PC-3 (cell line): ENCODE measurements around the gene ZNF689. TPM values are rescaled to one million over a fixed set of nuclear protein-coding genes. Genes with fewer than 3 reads are reported as not detected.

Source experiments
- ATAC-seq: fragments of 200-7000 bp; cut with Tn5 transposase; 2 replicates; pipeline ENCODE4 v1.9.1; 2020; ENCODE audit warnings: mild to moderate bottlenecking, moderate library complexity
- BruUV-seq: library from RNA; stranded (reverse); fragments of 400-500 nt; replicated peaks from 2 replicates; lab custom pipeline; 2021; lab: Mats Ljungman, UMichigan
- CTCF ChIA-PET: fragments of 300-600 bp; sonication (Branson Sonifier 250); formaldehyde crosslinking; loops from one replicate; lab custom pipeline; 2022; ENCODE audit warnings: antibody characterized with exemption; lab: Charles Lee
- POLR2A ChIA-PET: fragments of 300-600 bp; sonication (Branson Sonifier 250); formaldehyde crosslinking; loops from one replicate; lab custom pipeline; 2022; ENCODE audit warnings: antibody characterized with exemption; ENCODE audit not compliant: unreplicated experiment; lab: Charles Lee
- DNase-seq: peaks from one replicate; pipeline ENCODE4 v3.0.0-alpha.2; 2015
- H2AFZ ChIP-seq: fragments of 300-600 bp; sonication (generic); 2 replicates; pipeline ENCODE4 v1.6.0; 2016; ENCODE audit warnings: antibody characterized with exemption, low read length
- H3F3A ChIP-seq: fragments of 300-600 bp; sonication (generic); one replicate; pipeline ENCODE4 v1.6.0; 2017; ENCODE audit warnings: antibody characterized with exemption, low read length, control low read depth, mild to moderate bottlenecking; ENCODE audit not compliant: unreplicated experiment
- H3K27ac ChIP-seq: fragments of 300-600 bp; sonication (generic); 2 replicates; pipeline ENCODE4 v1.5.1; 2016; ENCODE audit warnings: mild to moderate bottlenecking, low read length
- H3K27me3 ChIP-seq: fragments of 300-600 bp; sonication (generic); 2 replicates; pipeline ENCODE4 v1.6.1; 2016; ENCODE audit warnings: low read length, mixed read lengths
- H3K36me3 ChIP-seq: fragments of 300-600 bp; sonication (generic); 2 replicates; pipeline ENCODE4 v1.6.1; 2016; ENCODE audit warnings: low read depth, mixed run types, low read length, mixed read lengths
- H3K4me1 ChIP-seq: fragments of 300-600 bp; sonication (generic); 2 replicates; pipeline ENCODE4 v1.5.1; 2016; ENCODE audit warnings: low read length; ENCODE audit not compliant: insufficient read depth
- H3K4me2 ChIP-seq: fragments of 300-600 bp; sonication (generic); 2 replicates; pipeline ENCODE4 v1.6.0; 2016; ENCODE audit warnings: low read length
- H3K4me3 ChIP-seq: fragments of 300-600 bp; sonication (generic); 2 replicates; pipeline ENCODE4 v1.5.1; 2016; ENCODE audit warnings: mild to moderate bottlenecking, low read length, mixed read lengths
- H3K79me2 ChIP-seq: fragments of 300-600 bp; sonication (generic); 2 replicates; pipeline ENCODE4 v1.6.1; 2017; ENCODE audit warnings: low read length, mixed read lengths
- H3K9ac ChIP-seq: fragments of 300-600 bp; sonication (generic); 2 replicates; pipeline ENCODE4 v1.6.0; 2016; ENCODE audit warnings: mild to moderate bottlenecking, low read length
- H3K9me2 ChIP-seq: fragments of 300-600 bp; sonication (generic); replicated peaks from 2 replicates; pipeline ENCODE4 v1.6.1; 2016; ENCODE audit warnings: mixed run types, low read length, mixed read lengths
- H3K9me3 ChIP-seq: fragments of 300-600 bp; sonication (generic); 2 replicates; pipeline ENCODE4 v1.6.1; 2016; ENCODE audit warnings: low read length, mixed read lengths
- H4K20me1 ChIP-seq: fragments of 300-600 bp; sonication (generic); 2 replicates; pipeline ENCODE4 v1.6.1; 2016; ENCODE audit warnings: low read length, mixed read lengths
- EZH2 ChIP-seq: fragments of 300-600 bp; sonication (generic); IDR thresholded peaks from one replicate; pipeline ENCODE4 v1.6.1; 2017; ENCODE audit warnings: antibody characterized with exemption, mild to moderate bottlenecking, low read length; ENCODE audit not compliant: unreplicated experiment
- EZH2phosphoT487 ChIP-seq: fragments of 300-600 bp; sonication (generic); IDR thresholded peaks from 2 replicates; pipeline ENCODE4 v1.6.1; 2018; ENCODE audit warnings: mild to moderate bottlenecking, antibody characterized with exemption, low read length, borderline replicate concordance
- intact Hi-C: fragments of 100-400 bp; cut with micrococcal nuclease; formaldehyde crosslinking; loops from 2 replicates; pipeline ENCODE4 v1.9.0; 2023
- total RNA-seq: library from RNA; depleted of rRNA; stranded (reverse); fragments of >200 nt; gene quantifications from 2 replicates; pipeline ENCODE4 v1.2.3, GENCODE V29; 2014
- TF ChIP-seq, protein P1 (sequence below): fragments of 300-600 bp; sonication (generic); conservative IDR thresholded peaks from 2 replicates; pipeline ENCODE4 v1.5.1; 2017; ENCODE audit warnings: antibody characterized with exemption, low read depth, mild to moderate bottlenecking, low read length

Gene ZNF689
- total RNA-seq, 1 experiment from 2014 or later, result 6.0 TPM

DNA sequence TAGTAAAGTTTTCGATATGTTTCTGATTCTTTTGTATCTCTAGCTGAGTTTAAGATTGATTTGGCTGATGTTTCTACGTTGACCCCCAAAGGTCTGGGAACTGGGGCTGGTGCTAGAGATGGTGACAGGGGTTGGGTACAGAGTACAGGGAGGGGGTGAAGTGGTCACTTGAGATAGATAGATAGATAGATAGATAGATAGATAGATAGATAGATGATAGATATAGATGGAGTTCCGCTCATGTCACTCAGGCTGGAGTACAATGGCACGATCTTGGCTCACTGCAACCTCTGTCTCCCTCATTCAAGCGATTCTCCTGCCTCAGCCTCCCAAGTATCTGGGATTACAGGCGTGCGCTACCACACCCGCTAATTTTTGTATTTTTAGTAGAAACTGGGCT lies 46.2 kb upstream of the ZNF689 start:
- ATAC-seq (no peak), DNase-seq (no peak)
- no TSS peak for BruUV-seq
- Histone ChIP-seq H2AFZ (no peak overlapping the region), H3K36me3 (no peaks in the 10 kb centered on the region), H3K27me3 (no peaks in the 10 kb centered on the region), H3K4me1 (peaks cover 26% of the 10 kb centered on the region), H3K4me2 (no peak overlapping the region), H4K20me1 (no peaks in the 10 kb centered on the region), H3K9ac (no peak overlapping the region), H3K27ac (no peak overlapping the region), H3K4me3 (no peak overlapping the region), H3F3A (no peaks in the 10 kb centered on the region), H3K9me2 (no peaks in the 10 kb centered on the region), H3K79me2 (peaks cover 27% of the 10 kb centered on the region), H3K9me3 (no peaks in the 10 kb centered on the region)
- ChIA-PET CTCF (no interaction called here), POLR2A (no interaction called here)
- intact Hi-C loops, result loop anchor here (5.0 kb wide), 1 partner anchor 106 kb away; the partner anchor contains the start of genes CFAP119 and RNF40
- TF ChIP-seq EZH2phosphoT487 (no peak), EZH2 (no peak)
- TF ChIP-seq, protein P1, sequence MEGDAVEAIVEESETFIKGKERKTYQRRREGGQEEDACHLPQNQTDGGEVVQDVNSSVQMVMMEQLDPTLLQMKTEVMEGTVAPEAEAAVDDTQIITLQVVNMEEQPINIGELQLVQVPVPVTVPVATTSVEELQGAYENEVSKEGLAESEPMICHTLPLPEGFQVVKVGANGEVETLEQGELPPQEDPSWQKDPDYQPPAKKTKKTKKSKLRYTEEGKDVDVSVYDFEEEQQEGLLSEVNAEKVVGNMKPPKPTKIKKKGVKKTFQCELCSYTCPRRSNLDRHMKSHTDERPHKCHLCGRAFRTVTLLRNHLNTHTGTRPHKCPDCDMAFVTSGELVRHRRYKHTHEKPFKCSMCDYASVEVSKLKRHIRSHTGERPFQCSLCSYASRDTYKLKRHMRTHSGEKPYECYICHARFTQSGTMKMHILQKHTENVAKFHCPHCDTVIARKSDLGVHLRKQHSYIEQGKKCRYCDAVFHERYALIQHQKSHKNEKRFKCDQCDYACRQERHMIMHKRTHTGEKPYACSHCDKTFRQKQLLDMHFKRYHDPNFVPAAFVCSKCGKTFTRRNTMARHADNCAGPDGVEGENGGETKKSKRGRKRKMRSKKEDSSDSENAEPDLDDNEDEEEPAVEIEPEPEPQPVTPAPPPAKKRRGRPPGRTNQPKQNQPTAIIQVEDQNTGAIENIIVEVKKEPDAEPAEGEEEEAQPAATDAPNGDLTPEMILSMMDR, result no peak

DNA sequence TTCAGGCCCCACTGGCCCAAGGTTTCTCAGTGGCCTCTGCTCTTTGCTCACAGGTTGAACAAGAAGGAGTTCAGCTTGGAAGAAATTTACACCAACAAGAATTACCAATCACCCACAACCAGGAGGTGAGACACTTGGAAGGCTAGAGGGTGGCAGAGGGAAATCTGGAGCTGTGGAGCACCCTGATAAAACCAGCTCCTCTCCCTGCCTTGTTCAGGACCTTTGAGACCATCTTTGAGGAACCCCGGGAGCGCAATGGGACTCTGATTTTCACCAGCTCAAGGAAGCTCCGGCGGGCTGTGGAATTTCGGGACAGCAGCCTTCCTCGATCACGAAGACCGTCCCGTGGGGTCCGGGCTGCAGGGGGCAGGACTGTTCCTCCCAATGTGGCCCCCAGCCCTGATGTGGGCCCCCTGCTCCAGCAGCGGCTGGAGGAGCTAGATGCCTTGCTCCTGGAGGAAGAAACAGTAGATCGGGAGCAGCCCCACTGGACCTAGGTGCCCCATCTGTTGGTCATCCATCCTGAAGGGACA lies 45.7 kb upstream of the ZNF689 start:
- no peak overlapping the region for H3K4me2 ChIP-seq
- ChIA-PET POLR2A (no interaction called here), CTCF (no interaction called here)
- no peaks in the 10 kb centered on the region for H3K36me3 ChIP-seq
- no peak for DNase-seq
- no peak overlapping the region for H3K4me3 ChIP-seq
- H3K27me3 ChIP-seq, result no peaks in the 10 kb centered on the region
- intact Hi-C loops, result loop anchor here (5.0 kb wide), 1 partner anchor 106 kb away; the partner anchor contains the start of genes CFAP119 and RNF40
- no peaks in the 10 kb centered on the region for H3F3A ChIP-seq
- peaks cover 25% of the 10 kb centered on the region for H3K79me2 ChIP-seq
- H3K27ac ChIP-seq, result no peak overlapping the region
- no peaks in the 10 kb centered on the region for H4K20me1 ChIP-seq
- H2AFZ ChIP-seq, result no peak overlapping the region
- ATAC-seq, result no peak
- TF ChIP-seq EZH2 (no peak), EZH2phosphoT487 (no peak)
- TF ChIP-seq, protein P1, result no peak
- BruUV-seq, result no TSS peak
- peaks cover 21% of the 10 kb centered on the region for H3K4me1 ChIP-seq
- H3K9ac ChIP-seq, result no peak overlapping the region
- no peaks in the 10 kb centered on the region for H3K9me3 ChIP-seq
- no peaks in the 10 kb centered on the region for H3K9me2 ChIP-seq

DNA sequence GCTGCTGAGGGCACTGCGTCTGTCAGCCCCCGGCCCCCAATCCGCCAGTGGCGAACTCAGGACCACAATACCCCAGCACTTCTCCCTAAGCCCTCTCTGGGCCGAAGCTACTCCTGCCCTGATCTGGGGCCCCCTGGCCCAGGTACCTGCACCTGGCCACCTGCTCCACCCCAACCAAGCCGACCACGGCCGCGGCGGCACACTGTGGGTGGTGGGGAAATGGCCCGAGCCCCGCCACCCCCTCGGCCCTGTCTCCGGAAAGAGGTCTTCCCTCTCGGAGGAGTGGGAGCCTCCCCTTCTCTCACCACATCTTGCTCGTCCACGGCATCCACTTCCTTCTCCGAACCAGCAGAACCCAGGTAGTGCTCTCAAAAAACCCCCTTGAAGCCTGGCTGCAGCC lies 44.7 kb upstream of the ZNF689 start:
- H3K27me3 ChIP-seq, result no peaks in the 10 kb centered on the region
- H3K9me2 ChIP-seq, result no peaks in the 10 kb centered on the region
- TF ChIP-seq EZH2phosphoT487 (no peak), EZH2 (no peak)
- TF ChIP-seq, protein P1, result no peak
- no peaks in the 10 kb centered on the region for H3F3A ChIP-seq
- no peak overlapping the region for H3K4me3 ChIP-seq
- DNase-seq (no peak), ATAC-seq (no peak)
- no peak overlapping the region for H3K27ac ChIP-seq
- BruUV-seq, result no TSS peak
- peaks cover 15% of the 10 kb centered on the region for H3K79me2 ChIP-seq
- ChIA-PET POLR2A (no interaction called here), CTCF (no interaction called here)
- no peak overlapping the region for H2AFZ ChIP-seq
- no peaks in the 10 kb centered on the region for H4K20me1 ChIP-seq
- intact Hi-C loops, result loop anchor here (5.0 kb wide), 1 partner anchor 107 kb away; the partner anchor contains the start of genes CFAP119 and RNF40
- H3K4me2 ChIP-seq, result no peak overlapping the region
- H3K4me1 ChIP-seq, result peaks cover 15% of the 10 kb centered on the region
- H3K9ac ChIP-seq, result no peak overlapping the region
- no peaks in the 10 kb centered on the region for H3K36me3 ChIP-seq
- H3K9me3 ChIP-seq, result no peaks in the 10 kb centered on the region
